Ovary (tissue), 3 donors: ENCODE results near the gene SYT17.

ENCODE experiments used
- CTCF ChIP-seq, 3 donors: fragments of 450-650 bp in 2 of 3; fragments of 200-600 bp in 1 of 3; IDR thresholded peaks; one replicate each; pipeline versions ENCODE4 v1.5.1 to v1.8.0; 2016 to 2022; ENCODE audit warnings: antibody characterized with exemption in 3 of 3, mild to moderate bottlenecking in 1 of 3
- POLR2A ChIP-seq: fragments of 450-650 bp; IDR thresholded peaks from one replicate; pipeline ENCODE4 v1.6.1; 2017; ENCODE audit warnings: antibody characterized with exemption, mild to moderate bottlenecking, moderate library complexity
- donor health status: DM: no; HTN: no; CAD: no.

GRCh38 chr16:19282101-19282500 is 114.1 kb downstream of the SYT17 start:
- no peak for TF ChIP-seq CTCF (IDR thresholded peaks at IDR 0.05)
- TF ChIP-seq POLR2A: no peak
